Measurements from ENCODE around the gene PKP4. TPM values are rescaled to one million over a fixed set of nuclear protein-coding genes. Genes with fewer than 3 reads are reported as not detected.

The PKP4 gene
- total RNA-seq, 1 donor from 2014 or later: 83.9 TPM

GRCh38 chr2:158655628-158656027, 198.9 kb downstream of the PKP4 start:
- Histone ChIP-seq H2AFZ (replicated peaks) (no peak overlapping the region), H3K9me3 (ENCODE audit: low read depth) (no peaks in the 10 kb centered on the region), H3F3A (ENCODE audit: low read depth) (no peaks in the 10 kb centered on the region), H3K27ac (no peak overlapping the region), H3K9ac (no peak overlapping the region), H4K20me1 (ENCODE audit: low read depth) (no peaks in the 10 kb centered on the region), H3K27me3 (no peaks in the 10 kb centered on the region), H3K4me3 (no peak overlapping the region), H3K4me2 (no peak overlapping the region), H3K4me1 (no peaks in the 10 kb centered on the region), H3K36me3 (no peaks in the 10 kb centered on the region), H3K79me2 (ENCODE audit: low read depth) (no peaks in the 10 kb centered on the region)
- TF ChIP-seq EZH2 (IDR thresholded peaks at IDR 0.05) (no peak), CTCF (IDR thresholded peaks at IDR 0.05) (no peak), EZH2phosphoT487 (IDR thresholded peaks at IDR 0.05) (no peak)
- H3K4me3 Mint-ChIP-seq: no peak overlapping the region
- H3K36me3 Mint-ChIP-seq: peaks cover 10% of the 10 kb centered on the region
- H3K27me3 Mint-ChIP-seq (ENCODE audit: insufficient read depth, low read depth): no peaks in the 10 kb centered on the region
- H3K9me3 Mint-ChIP-seq: no peaks in the 10 kb centered on the region
- DNase-seq (ENCODE audit: low spot score): no peak
- H3K4me1 Mint-ChIP-seq: no peaks in the 10 kb centered on the region
- no peak overlapping the region for H3K27ac Mint-ChIP-seq

DNA sequence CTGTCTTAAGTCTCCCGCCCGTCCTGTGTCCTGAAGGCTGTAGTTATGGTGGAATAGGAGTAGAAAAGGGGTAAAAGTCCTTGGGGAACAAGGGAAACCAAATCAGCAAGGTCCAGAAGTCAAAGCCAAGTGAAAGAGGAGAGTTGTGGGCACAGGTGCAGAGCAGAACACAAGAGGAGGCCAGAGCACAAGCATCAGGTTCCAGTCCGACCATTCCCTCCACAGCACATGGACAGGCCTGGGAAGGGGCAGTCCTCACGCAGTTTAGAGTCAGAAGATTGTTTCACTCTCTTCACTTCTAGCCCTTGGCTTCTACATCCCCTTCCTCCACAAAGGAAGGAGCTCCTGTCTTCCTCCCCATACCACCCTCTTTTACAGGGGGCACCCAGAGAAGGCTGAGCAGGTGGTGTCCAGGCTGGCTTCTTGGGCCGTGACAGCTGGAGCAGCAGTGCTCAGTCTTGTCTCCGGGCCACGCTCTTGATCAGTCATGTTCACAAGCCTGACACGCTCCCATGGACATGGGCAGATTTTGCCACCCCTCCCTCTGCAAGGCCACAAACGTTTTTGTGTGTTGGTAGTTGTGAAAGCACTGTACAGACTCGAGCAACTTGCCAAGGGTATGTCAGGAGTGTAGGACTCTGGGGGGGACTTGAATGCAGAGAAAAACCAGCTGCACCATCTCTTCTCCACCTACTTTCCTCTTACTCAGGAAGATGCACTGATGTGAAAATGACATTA, 199.9 kb downstream of the PKP4 start:
- H3K27ac Mint-ChIP-seq: no peak overlapping the region

DNA sequence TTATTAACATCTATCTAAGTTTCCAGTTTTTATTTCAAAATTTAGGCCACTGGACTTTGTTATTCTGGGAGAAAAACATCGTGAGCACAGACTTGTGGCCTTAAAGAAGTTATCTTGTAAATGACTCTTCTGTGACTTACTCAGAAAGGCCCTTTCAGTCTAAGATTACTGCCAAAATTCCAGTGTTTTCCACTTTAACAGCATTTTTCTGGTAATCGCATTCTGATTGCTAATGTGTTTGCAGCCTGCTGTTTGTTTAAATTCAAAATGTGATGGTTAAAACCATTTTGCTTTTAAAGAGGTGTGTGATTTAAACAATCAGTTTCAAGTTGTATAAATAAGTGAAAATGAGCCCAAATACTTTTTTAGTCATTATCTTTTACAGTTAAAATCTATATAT, 201.6 kb downstream of the PKP4 start:
- no peak overlapping the region for H3K27ac ChIP-seq
- H2AFZ ChIP-seq (replicated peaks): no peak overlapping the region
- Mint-ChIP-seq H3K36me3 (peaks cover 16% of the 10 kb centered on the region), H3K27ac (no peak overlapping the region), H3K9me3 (no peaks in the 10 kb centered on the region), H3K4me3 (no peak overlapping the region), H3K4me1 (no peaks in the 10 kb centered on the region), H3K27me3 (ENCODE audit: insufficient read depth, low read depth) (no peaks in the 10 kb centered on the region)
- no peaks in the 10 kb centered on the region for H3K27me3 ChIP-seq
- no peaks in the 10 kb centered on the region for H4K20me1 ChIP-seq (ENCODE audit: low read depth)
- no peak overlapping the region for H3K4me3 ChIP-seq
- no peak overlapping the region for H3K4me2 ChIP-seq
- no peak overlapping the region for H3K9ac ChIP-seq
- TF ChIP-seq EZH2phosphoT487 (IDR thresholded peaks at IDR 0.05) (no peak), CTCF (IDR thresholded peaks at IDR 0.05) (no peak), EZH2 (IDR thresholded peaks at IDR 0.05) (no peak)
- no peaks in the 10 kb centered on the region for H3K4me1 ChIP-seq
- no peaks in the 10 kb centered on the region for H3K9me3 ChIP-seq (ENCODE audit: low read depth)
- no peaks in the 10 kb centered on the region for H3F3A ChIP-seq (ENCODE audit: low read depth)
- no peak for DNase-seq (ENCODE audit: low spot score)
- no peaks in the 10 kb centered on the region for H3K79me2 ChIP-seq (ENCODE audit: low read depth)
- no peaks in the 10 kb centered on the region for H3K36me3 ChIP-seq

More for the DNA sequence above, 199.9 kb downstream of the PKP4 start:
- Histone ChIP-seq H2AFZ (replicated peaks) (no peak overlapping the region), H3K27me3 (no peaks in the 10 kb centered on the region), H3K4me1 (no peaks in the 10 kb centered on the region), H3F3A (ENCODE audit: low read depth) (no peaks in the 10 kb centered on the region), H3K36me3 (no peaks in the 10 kb centered on the region), H3K27ac (no peak overlapping the region), H3K4me3 (no peak overlapping the region), H3K9ac (no peak overlapping the region), H3K79me2 (ENCODE audit: low read depth) (no peaks in the 10 kb centered on the region), H3K9me3 (ENCODE audit: low read depth) (no peaks in the 10 kb centered on the region), H4K20me1 (ENCODE audit: low read depth) (no peaks in the 10 kb centered on the region), H3K4me2 (no peak overlapping the region)
- Mint-ChIP-seq H3K36me3 (peaks cover 16% of the 10 kb centered on the region), H3K9me3 (no peaks in the 10 kb centered on the region), H3K4me1 (no peaks in the 10 kb centered on the region), H3K4me3 (no peak overlapping the region), H3K27me3 (ENCODE audit: insufficient read depth, low read depth) (no peaks in the 10 kb centered on the region)
- no peak for TF ChIP-seq EZH2 (IDR thresholded peaks at IDR 0.05)
- no peak for DNase-seq (ENCODE audit: low spot score)

DNA sequence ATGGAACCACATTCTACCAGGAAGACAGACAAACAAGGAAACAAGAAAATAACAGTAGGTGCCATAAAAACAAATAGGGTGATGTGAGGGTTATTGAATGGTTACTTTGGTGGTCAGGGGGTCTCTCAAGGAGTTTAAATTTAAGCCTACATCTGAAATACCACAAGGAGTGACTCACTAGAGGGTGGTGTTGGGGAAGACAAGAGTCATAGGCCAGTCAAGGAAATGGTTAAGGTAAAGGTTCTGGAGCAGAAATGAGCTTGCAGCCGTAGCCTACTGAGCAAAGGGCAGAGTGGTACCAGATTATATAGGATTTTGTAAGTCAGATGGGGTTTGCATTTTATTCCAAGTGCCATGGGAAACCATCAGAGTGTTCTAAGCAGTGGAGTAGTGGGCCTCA, 202.7 kb downstream of the PKP4 start:
- no peaks in the 10 kb centered on the region for H3K4me1 ChIP-seq
- no peak overlapping the region for H3K4me3 ChIP-seq
- H3K9ac ChIP-seq: no peak overlapping the region
- no peaks in the 10 kb centered on the region for H3K9me3 ChIP-seq (ENCODE audit: low read depth)
- no peak overlapping the region for H3K4me2 ChIP-seq
- H4K20me1 ChIP-seq (ENCODE audit: low read depth): no peaks in the 10 kb centered on the region
- H3K9me3 Mint-ChIP-seq: no peaks in the 10 kb centered on the region
- DNase-seq (ENCODE audit: low spot score): no peak
- peaks cover 16% of the 10 kb centered on the region for H3K36me3 Mint-ChIP-seq
- no peaks in the 10 kb centered on the region for H3K4me1 Mint-ChIP-seq
- H3K36me3 ChIP-seq: no peaks in the 10 kb centered on the region
- H3K27ac Mint-ChIP-seq: peak overlapping the region; percentile 14
- TF ChIP-seq CTCF (IDR thresholded peaks at IDR 0.05) (no peak), EZH2phosphoT487 (IDR thresholded peaks at IDR 0.05) (no peak), EZH2 (IDR thresholded peaks at IDR 0.05) (no peak)
- H3K79me2 ChIP-seq (ENCODE audit: low read depth): no peaks in the 10 kb centered on the region
- H3K27me3 Mint-ChIP-seq (ENCODE audit: insufficient read depth, low read depth): no peaks in the 10 kb centered on the region
- no peak overlapping the region for H3K4me3 Mint-ChIP-seq
- no peaks in the 10 kb centered on the region for H3F3A ChIP-seq (ENCODE audit: low read depth)
- no peaks in the 10 kb centered on the region for H3K27me3 ChIP-seq
- no peak overlapping the region for H2AFZ ChIP-seq (replicated peaks)
- H3K27ac ChIP-seq: no peak overlapping the region
